Activated CD8-positive, alpha-beta memory T cell treated with anti-CD3 and anti-CD28 coated beads, Interleukin-2, amount 50 U/mL, for 24 hours (primary cell): Measurements from ENCODE around the gene KRTAP1-5.
"Not testable (repeated sequence)": the region's sequence is repeated elsewhere in the genome, so short reads cannot be mapped to it uniquely, and the experiment has no call there.

ENCODE experiments used
- DNase-seq: peaks from one replicate; pipeline ENCODE4 v3.0.0-alpha.2; 2020; ENCODE audit errors: extremely low read depth

Gene KRTAP1-5, protein sequence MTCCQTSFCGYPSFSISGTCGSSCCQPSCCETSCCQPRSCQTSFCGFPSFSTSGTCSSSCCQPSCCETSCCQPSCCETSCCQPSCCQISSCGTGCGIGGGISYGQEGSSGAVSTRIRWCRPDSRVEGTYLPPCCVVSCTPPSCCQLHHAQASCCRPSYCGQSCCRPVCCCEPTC

DNA sequence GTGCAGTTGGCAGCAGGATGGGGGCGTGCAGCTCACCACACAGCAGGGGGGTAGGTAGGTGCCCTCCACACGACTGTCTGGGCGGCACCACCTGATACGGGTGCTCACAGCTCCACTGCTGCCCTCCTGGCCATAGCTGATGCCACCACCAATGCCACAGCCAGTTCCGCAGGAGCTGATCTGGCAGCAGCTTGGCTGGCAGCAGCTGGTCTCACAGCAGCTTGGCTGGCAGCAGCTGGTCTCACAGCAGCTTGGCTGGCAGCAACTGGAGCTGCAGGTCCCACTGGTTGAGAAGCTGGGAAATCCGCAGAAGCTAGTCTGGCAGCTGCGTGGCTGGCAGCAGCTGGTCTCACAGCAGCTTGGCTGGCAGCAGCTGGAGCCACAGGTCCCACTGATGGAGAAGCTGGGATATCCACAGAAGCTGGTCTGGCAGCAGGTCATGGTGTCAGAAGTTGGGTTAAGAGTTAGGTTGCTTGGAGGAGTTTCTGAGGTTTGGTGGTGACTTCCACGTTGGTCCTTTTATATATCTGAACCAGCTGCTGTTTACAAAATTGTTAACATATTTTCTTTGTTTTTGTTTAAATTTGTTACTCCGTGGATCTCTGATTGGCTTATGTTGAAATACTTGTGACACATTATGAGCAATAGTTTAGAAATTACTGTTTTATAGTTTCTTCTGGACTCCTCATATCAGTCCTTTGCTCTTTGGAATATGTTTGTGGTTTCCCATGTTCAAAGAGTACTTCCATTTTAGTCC, at the start of gene KRTAP1-5:
Gene KRTAP1-5, minus strand, starts transcription at position 494 of the 757 bp plus-strand sequence. Its CDS starts 53 bp downstream, at position 441.
- no peak for DNase-seq

DNA sequence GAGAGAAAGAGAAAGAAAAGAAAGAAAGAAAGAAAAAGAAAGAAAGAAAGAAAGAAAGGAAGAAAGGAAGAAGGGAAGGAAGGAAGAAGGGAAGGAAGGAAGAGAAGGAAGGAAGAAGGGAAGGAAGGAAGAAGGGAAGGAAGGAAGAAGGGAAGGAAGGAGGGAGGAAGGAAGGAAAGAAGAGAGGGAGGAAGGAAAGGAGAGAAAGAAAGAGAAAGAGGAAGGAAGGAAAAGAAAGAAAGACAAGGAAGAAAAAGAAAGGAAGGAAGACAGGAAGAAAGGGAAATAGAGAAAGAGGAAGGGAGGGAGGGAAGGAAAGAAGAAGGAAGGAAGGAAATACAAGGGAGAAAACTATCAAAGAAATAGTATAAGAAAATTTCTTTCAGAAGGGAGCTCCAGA, 49.8 kb upstream of the KRTAP1-5 start:
- DNase-seq, result no peak

DNA sequence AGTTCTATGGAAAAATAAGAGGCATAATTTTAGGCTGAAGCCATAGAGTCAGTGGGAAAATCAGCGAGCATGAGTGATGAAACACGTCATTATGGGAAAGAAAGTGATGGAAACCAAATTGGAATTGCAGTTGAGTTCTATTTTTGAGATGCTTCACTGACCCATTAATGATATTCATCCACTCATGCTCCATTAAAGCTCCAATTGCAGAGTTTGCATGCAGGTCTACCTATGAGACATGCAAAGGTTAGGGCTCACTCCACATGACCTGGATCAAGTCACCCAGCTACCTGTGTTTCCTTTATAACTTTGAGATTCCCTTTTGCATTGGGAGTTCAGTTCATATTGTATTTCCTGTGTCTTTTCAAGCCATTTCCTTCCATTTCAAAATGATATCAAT, 46.7 kb upstream of the KRTAP1-5 start:
- DNase-seq, result no peak

DNA sequence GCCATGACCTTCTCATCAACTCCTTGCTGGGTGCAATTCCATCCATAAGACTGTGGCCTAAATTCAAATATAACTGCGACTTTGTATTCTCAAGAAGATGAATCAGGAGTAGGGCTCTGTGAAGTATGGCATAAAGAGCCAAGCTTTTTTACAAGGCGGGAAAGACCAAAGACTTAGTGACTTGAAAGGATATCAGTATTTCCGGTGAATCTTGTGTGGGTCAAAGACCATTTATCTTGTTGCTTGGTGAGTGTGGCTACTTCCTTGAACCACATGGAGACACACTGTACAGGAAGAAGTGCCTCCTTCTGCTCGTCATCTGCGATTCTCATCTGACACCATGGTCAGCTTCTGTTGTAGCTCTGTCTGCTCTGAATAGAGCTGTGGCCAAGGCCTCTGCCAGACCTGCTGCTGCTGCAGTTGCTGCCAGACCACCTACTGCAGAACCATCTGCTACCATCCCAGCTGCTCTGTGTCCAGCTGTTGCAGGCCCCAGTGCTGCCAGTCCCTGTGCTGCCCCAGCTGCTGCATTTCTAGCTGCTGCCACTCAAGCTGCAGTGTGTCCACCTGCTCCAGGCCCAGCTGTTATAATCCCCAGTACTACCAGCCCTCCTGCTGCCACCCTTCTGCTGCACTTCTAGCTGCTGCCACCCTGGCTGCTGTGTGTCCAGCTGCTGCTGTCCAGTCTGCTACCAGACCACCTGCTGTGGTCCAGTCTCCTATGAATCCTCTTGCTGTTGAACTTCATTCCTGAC, 44.8 kb upstream of the KRTAP1-5 start:
- no peak for DNase-seq

DNA sequence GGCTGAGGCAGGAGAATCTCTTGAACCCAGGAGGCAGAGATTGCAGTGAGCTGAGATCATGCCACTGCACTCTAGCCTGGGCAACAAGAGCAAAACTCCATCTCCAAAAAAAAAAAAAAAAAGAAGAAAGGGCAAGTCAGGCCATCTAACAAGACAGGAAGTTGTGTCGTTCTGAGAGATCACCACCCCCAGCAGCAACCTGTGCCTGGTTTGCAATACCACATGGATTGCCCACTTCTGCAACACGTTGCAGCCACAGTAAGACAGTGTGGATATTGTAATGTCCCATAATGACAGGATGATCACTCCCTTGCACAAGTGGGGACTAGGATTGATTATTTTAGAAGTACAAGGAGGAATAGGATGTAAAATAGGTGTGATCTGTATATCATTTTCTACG, 42.0 kb upstream of the KRTAP1-5 start:
- no peak for DNase-seq

DNA sequence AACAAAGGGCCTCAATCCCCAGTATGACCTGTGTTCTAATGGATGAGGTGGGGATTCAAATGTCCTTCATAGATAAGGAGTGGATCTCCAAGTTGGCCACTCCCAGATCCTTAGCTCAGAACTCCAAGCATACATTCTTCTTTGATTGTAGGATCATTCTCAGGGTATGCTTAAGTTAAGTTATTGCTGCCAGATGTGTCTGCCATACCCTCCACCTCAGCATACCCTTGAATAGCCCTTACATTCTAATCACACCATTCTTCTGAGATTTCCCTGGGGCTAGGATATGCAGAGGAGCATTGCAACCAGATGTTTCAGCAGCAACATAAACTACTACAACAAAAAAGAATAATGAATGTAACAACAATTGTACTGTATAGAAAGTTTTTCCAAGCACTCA, 40.3 kb upstream of the KRTAP1-5 start:
- DNase-seq, result no peak

DNA sequence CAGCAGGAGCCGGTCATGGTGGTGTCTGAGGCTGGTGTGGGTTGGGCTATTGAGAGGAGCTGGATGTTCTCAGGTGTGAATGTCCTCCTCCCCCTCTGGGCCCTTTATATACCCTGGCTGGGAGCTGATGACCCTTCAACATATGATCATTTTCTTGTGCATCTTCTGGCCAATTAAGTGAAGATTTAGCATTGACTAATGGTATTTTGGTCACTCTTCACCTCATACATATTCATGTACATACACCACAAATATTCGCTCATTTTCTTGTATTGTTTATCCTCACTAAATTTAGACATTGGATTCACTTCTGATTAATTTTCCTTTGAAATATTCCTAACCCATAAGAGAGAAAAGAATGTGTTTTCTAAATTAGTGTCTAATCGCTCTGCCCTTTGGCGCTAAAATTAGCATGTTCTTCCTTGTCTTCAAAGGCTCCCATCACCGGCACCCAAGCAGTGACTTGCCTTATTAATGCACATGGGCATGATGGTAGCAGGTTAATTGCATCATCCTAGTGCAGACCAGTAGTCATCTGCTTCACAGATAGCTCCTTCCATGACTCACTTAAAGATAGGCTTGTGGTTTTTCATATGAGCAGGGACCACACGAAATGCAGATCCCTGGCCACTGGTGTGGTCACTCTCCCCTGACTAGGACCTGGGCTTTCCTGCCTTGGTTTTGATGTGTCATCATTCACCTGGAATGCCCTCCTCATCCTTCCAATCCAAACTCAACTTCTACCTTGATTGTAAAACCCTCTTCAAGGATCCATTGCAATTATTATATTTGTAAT, 39.0 kb upstream of the KRTAP1-5 start, which contains the start of gene KRTAP2-4:
Gene KRTAP2-4, minus strand, starts transcription at position 51 of the 796 bp plus-strand sequence. Its CDS starts 34 bp downstream, at position 17.
- no peak for DNase-seq

DNA sequence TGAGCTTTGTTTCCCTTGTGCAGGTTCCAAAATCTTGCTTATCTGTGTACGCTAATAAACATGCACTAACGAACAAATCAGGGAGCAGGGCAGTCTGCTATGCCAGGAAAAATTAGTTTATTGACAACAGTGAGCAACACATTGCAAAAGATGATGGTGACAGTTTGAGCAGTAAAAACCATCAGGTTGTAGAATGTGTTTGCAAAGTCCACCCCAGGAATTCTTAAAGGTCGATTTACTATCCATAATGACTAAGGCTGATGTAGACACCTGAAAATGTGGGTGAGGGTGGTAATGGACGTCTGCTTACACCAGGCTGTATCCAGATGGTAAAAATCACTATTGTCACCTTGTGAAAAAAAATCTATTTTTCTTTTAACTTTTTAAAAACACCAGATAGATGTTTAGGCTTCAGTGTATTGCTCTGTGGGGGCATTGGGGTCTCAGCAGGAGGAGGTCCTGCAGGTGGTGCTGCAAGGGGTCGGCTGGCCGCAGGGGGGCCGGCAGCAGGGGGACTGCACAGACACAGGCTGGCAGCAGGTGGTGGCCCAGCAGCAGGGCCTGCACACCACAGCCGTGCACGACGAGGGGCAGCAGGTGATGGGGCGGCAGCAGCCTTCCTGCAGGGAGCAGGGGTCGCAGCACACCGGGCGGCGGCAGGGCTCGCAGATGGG, 38.1 kb upstream of the KRTAP1-5 start:
- not testable (repeated sequence) for DNase-seq

DNA sequence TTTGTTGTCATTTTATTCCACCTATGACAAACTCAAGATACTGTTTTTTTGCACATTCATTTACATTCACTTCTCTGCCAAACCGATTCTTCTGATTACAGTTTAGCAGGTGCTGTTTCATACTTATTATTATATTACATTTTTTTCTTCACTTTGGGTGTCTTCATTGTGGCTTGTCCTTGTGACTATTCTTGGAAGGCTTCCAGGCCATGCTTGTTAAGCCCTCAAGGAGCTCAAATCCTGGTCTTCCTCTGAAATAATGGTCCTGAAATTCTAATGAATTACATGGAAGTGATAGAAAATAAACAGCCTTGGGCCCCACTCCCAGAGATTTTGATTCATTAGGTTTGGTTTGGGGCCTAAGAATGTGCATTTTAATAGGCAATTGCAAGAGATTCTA, 37.3 kb upstream of the KRTAP1-5 start:
- no peak for DNase-seq

DNA sequence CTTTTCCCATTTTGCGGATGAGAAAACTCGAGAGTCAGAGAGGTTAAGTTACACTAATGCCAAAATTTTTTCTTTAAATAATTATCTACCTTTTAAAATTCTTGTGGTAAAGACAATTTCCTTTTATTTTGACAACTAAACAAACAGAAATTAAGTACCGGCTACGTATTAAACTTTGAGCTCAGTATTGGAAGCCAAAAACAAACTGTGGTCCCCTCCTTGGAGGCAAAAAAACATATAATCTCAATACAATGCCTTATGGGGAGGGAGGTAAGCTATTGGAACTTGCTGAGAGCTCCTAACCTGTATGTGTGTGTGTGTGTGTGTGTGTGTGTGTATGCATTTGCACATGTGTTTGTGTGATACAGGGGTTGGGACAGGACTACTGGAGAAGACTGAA, 36.4 kb upstream of the KRTAP1-5 start:
- no peak for DNase-seq

DNA sequence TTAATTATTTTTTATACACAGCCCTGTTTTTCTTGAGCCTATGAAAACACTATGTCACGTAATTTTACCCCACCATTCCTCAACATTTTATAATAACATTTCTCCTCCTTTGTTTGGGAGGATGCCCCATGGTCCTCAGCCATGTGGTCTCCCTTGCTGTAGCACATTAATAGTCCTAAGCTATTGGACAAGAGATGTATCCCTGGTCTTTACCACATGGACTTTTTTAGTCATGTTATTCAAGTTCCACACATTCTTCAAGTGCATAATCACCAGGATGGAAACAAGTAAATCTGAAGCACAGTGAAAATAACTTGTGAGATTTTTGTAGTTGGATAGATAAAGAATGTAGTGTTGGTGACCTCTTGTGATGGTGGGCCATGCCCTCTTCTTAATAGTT, 35.0 kb upstream of the KRTAP1-5 start:
- DNase-seq, result no peak

DNA sequence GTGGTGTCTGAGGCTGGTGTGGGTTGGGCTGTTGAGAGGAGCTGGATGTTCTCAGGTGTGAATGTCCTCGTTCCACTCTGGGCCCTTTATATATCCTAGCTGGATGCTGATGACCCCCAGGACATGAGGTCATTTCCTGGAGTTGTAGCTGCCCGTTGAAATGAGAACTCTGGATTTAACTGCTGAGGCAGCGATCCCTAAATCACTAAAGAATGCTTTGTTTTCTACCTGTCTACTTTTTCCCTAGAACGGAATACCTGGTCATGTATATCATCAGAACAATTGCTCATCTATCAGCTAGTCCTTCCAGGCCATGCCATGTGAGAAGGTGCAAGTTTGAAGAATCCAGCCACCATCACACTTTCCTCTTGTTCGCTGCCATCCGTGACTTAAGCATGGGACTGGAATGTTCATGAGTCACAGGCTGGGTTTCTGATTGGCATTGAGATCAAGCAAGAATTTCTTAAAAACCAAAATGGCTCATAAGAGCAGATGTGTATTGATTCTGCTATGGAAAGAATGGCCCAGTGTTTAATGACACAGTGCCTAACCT, 33.1 kb upstream of the KRTAP1-5 start, which contains the start of gene KRTAP2-3:
Gene KRTAP2-3, minus strand, starts transcription at position 63 of the 553 bp plus-strand sequence. CDS start 64 bp downstream, outside the sequence.
- DNase-seq, result no peak

DNA sequence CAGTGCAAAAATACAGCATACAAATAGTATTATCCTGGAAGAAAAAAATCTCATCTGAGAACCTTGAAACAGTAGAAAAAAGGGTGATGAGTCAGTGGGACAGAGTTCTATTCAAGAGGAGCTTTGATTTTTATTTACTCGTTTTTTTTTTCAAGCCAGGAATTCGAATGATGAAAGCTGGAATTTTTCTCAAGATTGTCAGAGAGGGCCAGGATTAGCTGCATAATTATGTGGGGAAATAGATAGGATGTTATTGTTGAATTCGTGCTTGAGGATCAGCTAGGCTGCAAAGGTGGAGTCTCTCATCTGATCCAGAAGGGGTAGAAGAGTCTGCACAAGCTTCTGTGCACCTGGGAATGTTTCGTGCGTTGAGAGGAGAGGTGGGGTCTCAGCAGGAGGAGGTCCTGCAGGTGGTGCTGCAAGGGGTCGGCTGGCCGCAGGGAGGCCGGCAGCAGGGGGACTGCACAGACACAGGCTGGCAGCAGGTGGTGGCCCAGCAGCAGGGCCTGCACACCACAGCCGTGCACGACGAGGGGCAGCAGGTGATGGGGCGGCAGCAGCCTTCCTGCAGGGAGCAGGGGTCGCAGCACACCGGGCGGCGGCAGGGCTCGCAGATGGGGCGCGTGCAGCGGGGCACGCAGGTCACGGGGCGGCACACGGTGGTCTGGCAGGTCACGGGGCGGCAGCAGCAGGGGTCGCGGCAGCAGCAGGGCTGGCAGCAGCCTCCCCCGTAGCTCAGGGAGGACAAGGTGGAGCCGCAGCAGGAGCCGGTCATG, 32.5 kb upstream of the KRTAP1-5 start:
- not testable (repeated sequence) for DNase-seq

DNA sequence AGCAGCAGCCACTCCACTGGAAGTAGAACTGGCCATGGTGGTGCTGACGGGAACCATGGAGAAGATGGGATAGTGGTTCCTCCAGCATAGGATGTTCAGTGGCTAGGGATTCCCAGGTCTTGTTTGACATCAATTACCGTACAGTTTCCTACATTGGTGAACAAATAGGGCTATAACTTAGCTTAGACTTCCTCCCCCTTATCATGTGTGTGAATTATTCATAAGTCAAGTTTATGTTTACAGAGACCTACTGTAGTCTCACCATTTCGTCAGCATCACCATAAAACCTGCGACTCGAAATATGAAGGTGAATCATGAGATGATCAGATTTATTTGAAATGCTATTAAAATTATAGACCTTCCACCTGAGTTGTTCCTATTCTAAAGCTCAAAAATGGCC, 31.7 kb upstream of the KRTAP1-5 start:
- no peak for DNase-seq

DNA sequence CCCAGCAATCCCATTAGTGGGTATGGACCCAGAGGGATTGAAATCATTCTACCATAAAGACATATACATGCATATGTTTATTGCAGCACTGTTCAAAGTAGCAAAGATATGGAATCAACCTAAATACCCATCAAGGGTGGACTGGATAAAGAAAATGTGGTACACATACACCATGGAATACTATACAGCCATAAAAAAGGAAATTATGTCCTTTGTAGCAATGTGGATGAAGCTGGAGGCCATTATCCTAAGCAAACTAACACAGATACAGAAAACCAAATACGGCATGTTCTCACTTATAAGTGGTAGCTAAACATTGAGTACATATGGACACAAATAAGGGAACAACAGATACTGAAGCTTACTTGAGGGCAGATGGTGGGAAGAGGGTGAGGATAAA, 30.5 kb upstream of the KRTAP1-5 start:
- no peak for DNase-seq

DNA sequence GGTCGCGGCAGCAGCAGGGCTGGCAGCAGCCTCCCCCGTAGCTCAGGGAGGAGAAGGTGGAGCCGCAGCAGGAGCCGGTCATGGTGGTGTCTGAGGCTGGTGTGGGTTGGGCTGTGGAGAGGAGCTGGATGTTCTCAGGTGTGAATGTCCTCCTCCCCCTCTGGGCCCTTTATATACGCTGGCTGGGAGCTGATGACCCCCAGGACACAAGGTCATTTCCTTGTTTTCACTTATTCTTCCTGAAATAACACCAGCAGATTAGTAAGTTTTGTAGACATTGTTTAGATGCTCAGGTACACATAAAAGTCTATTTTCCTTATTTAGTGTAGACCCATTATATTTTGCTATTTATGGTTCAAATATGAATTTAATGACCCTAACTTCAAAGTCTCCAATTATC, 28.1 kb upstream of the KRTAP1-5 start, which contains the start of gene KRTAP2-2:
Gene KRTAP2-2, minus strand, starts transcription at position 101 of the 400 bp plus-strand sequence. Its CDS starts 19 bp downstream, at position 82.
- DNase-seq, result not testable (repeated sequence)

DNA sequence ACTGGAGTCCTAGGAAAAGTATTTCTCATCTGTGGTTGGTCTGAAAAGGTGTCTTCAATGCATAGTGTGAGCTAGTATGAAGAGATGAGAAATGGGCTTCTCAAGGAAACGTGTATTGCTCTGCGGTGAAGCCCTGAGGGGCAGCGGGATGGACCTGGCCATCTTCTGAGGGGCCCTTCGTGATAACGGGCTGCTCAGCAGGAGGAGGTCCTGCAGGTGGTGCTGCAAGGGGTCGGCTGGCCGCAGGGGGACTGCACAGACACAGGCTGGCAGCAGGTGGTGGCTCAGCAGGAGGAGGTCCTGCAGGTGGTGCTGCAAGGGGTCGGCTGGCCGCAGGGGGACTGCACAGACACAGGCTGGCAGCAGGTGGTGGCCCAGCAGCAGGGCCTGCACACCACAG, 27.5 kb upstream of the KRTAP1-5 start:
- DNase-seq, result not testable (repeated sequence)

DNA sequence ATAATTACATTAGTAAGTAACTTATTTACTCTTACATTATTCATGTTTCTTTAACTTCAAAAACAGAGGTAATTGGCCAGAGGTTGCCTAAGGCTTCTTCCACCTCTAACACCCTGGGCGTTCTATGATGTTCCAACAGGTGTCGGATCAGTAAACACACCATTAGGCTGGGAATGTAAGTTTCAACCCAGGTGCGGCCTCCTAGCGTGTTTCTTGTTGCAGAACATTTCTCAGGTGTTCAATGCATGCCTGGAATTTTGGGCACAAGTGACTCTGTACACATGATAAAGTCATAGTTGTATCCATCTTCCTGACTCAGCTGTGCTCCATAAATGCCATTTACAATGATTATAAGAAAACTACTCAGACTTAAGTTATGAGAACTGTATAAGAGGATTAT, 27.0 kb upstream of the KRTAP1-5 start:
- DNase-seq, result no peak

DNA sequence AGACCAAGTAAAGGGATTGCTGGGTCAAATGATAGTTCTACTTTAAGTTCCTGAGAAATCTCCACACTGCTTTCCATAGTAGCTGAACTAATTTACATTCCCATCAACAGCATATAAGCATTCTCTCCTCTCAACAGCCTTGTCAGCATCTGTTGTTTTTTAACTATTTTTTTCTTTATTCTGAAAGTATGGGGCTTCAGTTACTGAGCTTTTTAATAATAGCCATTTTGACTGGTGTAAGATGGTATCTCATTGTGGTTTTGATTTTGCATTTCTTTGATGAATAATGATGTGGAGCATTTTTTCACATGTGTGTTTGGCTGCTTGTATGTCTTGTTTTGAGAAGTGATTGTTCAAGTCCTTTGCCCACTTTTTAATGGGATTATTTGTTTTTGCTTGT, 25.6 kb upstream of the KRTAP1-5 start:
- DNase-seq, result no peak

DNA sequence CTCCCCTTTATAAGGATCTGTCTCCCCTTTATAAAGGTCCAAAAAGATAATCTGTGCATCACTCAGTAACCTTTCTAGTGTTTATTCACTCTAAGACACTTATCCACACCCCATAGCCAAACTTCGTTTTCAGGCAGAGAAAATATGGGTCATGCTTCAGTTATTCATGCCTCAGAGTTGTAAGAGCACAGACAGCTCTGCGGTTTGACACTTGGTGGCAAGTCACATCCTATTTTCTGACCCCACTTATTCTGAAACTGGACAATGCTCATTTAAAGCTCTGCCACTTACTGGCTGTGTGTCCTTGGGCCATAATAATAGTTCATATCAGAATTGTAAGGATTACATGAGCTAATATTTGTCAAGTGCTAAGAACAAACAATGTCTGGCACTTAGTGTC, 22.1 kb upstream of the KRTAP1-5 start:
- DNase-seq, result no peak
